NCI-H2196 treated with DMSO at 0.1 percent for 48 hours (cell line): ENCODE results near the gene CALD1.

Experiments
- DNase-seq: peaks from one replicate; lab custom pipeline; 2025; ENCODE audit not compliant: unreplicated experiment; lab: John Stamatoyannopoulos, UW

Gene CALD1

GRCh38 chr7:134778941-134779740, at the start of gene CALD1:
TSS of gene CALD1 (plus strand) at chr7:134779634. CDS start at chr7:134867734, 88,100 bp downstream.
- no peak for DNase-seq

- DNase-seq = no peak
These were observed 49.5 kb upstream of the CALD1 start for GRCh38 chr7:134729895-134730294.

GRCh38 chr7:134730411-134730829, 49.0 kb upstream of the CALD1 start:
- no peak for DNase-seq

GRCh38 chr7:134731616-134732015, 47.8 kb upstream of the CALD1 start:
- no peak for DNase-seq

- no peak for DNase-seq
These were observed 46.7 kb upstream of the CALD1 start for GRCh38 chr7:134732728-134733127.

- no peak for DNase-seq
These were observed 43.1 kb upstream of the CALD1 start for GRCh38 chr7:134736381-134736780.

- DNase-seq = no peak
These were observed 41.7 kb upstream of the CALD1 start for GRCh38 chr7:134737566-134738345.

- no peak for DNase-seq
These were observed 40.1 kb upstream of the CALD1 start for GRCh38 chr7:134739362-134739761.

- no peak for DNase-seq
These were observed 39.1 kb upstream of the CALD1 start for GRCh38 chr7:134740376-134740775.

- DNase-seq = no peak
These were observed 37.4 kb upstream of the CALD1 start for GRCh38 chr7:134741907-134742635.

- DNase-seq = no peak
These were observed 36.6 kb upstream of the CALD1 start for GRCh38 chr7:134742688-134743350.

- DNase-seq = no peak
These were observed 34.9 kb upstream of the CALD1 start for GRCh38 chr7:134744569-134744968.

- no peak for DNase-seq
These were observed 32.1 kb upstream of the CALD1 start for GRCh38 chr7:134747326-134747725.

- DNase-seq = no peak
These were observed 29.1 kb upstream of the CALD1 start for GRCh38 chr7:134750083-134751062.

GRCh38 chr7:134752006-134752760, 27.3 kb upstream of the CALD1 start:
- DNase-seq = no peak

- no peak for DNase-seq
These were observed 23.9 kb upstream of the CALD1 start for GRCh38 chr7:134755422-134756022.

- no peak for DNase-seq
These were observed 21.5 kb upstream of the CALD1 start for GRCh38 chr7:134757938-134758337.

GRCh38 chr7:134758981-134759380, 20.5 kb upstream of the CALD1 start:
- no peak for DNase-seq

GRCh38 chr7:134761266-134761665, 18.2 kb upstream of the CALD1 start:
- no peak for DNase-seq
